M059J (cell line): ENCODE results near the gene DYNLL1. TPM values are rescaled to one million over a fixed set of nuclear protein-coding genes. Genes with fewer than 3 reads are reported as not detected.
"Not testable (repeated sequence)": the region's sequence is repeated elsewhere in the genome, so short reads cannot be mapped to it uniquely, and the experiment has no call there.

ENCODE experiments used
- DNase-seq: peaks from one replicate; pipeline ENCODE4 v3.0.0-alpha.2; 2012; ENCODE audit warnings: low read depth
- total RNA-seq: library from RNA; depleted of rRNA; stranded (reverse); fragments of >200 nt; shearing (Covaris generic); gene quantifications from 2 replicates; pipeline ENCODE4 v1.2.3, GENCODE V29; 2014

Gene DYNLL1
- total RNA-seq, 1 experiment from 2014 or later: 529 TPM

DNA sequence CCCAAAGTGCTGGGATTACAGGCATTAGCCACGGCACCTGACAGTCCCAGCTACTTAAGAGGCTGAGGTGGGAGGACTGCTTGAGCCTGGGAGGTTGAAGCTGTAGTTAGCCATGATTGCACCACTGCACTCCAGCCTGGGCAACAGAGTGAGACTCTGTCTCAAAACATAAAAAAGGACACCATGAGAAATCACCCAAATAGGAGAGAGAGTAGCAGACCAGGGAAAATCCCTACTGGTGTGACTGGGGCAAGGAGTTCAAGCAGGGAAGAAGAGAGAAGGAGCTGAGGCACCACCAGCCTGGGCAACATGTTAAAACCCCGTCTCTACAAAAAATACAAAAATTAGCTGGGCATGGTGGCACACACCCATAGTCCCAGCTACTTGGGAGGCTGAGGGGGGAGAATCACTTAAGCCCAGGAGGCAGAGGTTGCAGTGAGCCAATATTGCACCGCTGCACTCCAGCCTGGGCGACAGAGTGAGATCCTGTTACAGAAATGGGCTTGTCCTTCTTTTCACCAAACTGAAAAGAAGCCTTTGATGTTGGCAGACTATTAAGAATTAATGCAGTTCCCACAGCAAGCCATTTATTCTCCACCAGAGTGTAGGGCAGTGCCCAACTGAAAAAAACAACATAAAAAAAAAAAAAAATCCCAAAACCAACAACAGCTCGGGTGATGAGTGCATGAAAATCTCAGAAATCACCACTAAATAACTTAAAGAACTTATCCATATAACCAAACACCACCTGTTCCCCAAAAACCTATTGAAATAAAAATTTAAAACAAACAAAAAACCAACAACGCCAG is 21.9 kb upstream of the DYNLL1 start:
- DNase-seq: no peak

DNA sequence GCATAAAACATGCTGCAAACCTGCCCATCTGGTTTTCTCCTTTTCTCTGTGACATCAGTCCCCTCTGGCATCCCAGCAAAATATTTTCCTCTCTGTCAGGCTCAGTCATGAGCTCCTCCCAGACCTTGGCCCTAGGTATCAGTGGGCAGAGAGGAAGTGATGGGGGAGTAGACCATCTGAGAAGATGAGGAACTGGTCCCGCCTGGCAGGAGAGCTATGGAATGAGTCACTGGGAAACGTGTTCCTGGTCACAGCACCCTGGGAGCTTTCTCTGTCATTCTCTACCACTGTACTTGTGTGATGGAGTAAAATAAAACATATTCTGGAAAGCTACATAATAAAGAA is 21.3 kb upstream of the DYNLL1 start:
- DNase-seq: peak; percentile 95

DNA sequence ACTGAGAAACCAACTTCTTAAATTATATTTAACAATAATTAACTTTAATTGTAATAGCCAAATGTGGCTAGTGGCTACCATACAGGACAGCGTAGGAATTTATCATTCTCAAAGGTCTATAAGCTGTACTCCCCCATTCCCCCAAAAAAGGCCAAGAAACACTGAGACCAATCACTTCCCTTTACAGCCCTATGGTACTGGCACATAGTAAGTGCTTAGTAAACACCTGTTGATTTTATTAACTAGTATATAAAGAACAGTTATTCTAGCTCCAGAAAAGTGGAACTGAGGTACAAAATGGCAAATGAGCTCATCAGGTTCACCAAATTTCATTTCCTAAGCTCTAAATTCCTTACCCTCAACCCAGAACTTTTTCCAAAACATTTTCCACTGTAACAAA is 20.3 kb upstream of the DYNLL1 start:
- no peak for DNase-seq

DNA sequence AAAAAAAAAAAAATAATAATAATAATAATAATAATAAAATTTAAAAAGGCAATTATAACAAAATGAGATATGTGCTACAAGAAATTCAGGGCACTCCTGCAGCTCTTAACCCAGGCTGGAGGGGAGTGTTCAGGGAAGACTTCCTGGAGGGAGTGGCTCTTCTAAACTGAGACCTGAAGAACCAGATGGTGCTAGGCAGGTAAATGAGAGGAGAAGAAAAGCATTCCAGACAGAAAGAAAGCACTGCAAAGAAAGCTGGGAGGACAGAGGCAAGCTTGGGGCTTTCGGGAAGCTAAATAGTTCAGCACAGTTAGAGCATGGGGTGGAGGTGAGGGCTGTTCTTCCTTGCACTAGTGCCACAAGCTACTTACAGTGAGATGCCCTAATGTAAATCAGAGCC is 16.5 kb upstream of the DYNLL1 start:
- DNase-seq: no peak

DNA sequence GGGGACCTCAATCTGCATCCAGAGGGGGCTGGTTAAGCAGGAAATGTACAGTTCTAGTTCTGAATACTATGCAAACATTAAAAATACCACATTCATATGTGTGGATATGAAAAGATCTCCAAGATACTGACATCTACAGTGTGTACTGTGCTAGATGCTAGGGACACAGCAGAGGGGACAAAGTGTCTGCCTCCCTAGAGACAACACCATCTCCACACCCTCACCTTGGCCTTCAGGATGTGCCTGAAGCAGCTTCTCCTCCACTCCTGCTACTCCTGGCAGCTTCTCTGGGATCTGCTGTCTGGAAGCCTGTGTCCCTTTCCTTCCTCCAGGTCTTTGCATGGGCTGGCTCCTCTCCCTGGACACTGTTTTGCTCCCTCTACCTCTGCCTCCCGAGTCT is 15.7 kb upstream of the DYNLL1 start:
- no peak for DNase-seq

DNA sequence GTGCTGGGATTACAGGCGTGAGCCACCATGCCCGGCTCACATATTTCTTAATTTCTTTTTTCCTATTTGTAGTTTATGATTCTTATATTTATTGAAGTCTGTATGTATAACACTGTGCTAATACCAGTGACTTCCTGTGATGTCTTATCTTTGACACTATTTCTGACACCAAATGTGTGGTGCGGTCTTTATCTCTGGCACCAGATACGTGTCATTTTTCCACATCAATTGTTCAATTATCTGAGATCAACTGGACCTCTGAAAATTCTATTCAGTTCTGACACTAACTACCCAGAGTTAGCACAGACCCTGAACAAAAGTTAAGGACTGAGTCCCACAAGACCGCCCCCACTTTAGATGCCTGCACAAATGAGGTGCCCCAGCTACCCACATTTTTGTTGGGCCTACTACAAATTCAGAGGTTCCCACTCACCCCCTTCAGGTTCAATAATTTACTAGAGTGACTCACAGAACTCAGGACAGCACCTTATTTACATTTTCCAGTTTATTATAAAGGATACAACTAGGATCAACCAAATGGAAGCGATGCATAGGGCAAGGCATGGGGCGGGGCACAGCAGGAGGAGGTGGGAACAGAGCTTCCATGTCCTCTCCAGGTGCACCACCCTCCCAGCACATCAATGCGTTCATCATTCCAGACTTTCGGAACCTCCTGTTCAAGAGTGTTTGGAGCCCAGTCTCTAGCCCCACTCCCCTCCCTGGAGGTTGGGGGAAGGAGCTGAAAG is 14.7 kb upstream of the DYNLL1 start:
- DNase-seq: no peak

DNA sequence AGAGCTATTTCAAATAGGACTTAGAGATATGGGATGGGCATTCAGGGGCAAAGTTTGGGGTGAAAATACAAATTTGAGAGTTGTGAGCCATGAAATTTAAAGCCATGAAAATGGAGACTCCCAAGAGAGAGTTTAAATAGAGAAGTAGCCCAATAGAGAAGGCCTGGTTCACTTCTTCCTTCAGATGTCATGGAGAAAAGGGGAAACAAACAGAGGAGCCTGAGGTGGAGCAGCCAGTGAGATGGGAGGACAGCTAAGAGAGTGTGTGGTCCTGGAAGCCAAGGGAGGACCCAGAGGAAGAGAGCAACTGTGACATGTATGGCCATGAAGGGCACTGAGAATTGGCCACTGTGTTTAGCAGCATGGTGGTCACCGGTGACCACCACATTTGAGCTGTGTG is 12.3 kb upstream of the DYNLL1 start:
- no peak for DNase-seq

DNA sequence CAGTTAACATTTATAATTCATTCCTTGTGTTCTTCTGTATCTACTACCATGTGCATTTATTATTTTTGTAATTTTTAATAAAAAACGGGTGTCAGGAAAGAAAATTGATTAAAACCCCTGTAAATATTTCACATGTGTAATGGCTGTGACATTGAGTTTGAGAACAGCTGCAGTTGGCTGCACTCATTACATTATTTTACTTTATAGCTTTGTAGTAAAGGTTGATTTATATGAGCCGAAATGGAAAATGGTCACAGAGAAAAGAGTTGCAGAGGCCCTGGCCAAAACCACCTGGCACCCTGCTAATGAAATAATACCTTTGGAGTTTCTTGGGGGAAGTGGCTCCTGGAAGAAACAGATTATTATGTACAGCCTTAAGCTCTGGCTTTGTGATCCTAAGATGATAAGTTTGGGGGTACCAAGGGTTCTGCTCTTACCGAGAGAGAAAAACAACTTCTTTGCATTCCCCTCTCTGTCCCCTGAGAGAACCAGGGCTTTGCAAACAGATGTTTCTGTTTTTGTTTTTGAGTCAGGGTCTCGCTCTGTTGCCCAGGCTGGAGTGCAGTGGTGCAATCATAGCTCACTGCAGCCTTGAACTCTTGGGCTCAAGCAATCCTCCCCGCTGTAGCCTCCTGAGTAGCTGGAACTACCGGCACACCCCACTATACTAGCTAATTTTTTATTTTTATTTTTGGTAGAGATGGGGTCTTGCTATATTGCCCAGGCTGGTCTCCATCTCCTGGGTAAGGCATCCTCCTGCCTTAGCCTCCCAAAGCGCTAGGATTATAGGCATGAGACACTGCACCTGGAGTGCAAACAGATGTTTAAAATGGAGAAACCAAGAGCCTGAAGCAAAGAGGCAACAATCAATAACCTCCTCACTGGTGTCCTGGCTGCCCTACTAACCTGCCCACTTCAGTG is 9.7 kb upstream of the DYNLL1 start:
- no peak for DNase-seq

DNA sequence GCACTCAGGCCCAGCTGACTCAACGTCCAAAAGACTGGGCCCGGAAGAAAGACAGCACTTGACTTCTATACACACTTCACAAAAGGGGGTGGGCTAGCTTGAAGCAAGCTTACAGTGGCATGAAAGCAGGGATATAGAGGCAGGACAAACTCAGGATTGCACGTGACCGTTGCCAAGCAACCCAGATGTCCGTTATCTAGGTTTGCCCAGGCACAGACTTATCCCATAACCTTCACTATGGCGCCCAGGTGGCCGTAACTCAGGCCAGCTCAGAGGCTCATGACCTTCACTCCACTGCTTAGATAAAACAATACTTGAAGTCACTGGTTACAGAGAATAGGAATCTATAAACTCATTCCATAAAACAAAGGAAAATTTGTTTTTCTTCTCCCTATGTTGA is 8.4 kb upstream of the DYNLL1 start:
- DNase-seq: not testable (repeated sequence)

DNA sequence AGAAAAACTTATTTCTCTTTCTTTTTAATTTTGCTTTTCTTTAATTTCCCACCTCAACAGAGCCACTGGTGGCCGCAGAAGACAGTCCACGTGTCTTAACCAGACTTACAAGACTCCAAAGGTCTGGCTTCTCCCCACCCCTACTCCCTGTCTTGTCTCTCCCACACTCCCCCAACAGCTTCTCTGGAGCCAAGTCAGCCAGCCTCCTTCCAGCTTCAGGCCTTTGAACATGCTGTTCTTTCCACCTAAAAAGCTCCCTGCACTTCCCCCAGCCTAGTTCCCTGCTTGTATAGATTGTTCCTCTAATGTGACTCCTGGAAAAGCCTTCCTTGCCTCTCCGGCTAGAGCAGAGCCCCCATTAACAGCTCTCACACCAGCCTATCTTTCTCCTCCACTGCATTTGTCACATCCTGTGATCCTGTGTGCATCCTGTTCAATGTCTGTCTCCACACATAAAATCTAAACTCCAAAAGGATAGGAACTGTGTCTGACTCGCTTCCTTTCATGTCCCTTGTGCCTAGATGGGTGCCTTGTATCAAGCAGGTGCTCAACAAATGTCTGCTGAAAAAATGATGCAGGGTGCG is 7.8 kb upstream of the DYNLL1 start:
- no peak for DNase-seq

DNA sequence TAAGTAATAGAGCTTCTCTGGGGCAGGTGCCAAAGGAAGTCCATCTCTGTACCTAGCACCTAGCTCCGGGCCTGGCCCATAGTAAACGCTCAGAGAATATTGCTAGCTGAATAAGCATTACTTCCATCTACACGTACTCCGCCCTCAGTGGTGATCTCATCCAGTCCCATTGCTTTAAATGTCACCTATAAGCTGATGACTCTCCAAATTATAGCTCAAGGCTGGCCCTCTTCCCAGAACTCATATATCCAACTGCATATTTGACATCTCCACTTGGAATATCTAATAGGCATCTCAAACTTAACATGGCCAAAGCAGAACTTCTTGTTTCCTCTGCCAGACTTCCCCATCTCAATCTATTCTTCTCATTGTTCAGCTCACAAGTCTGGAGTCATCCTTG is 6.9 kb upstream of the DYNLL1 start:
- DNase-seq: no peak

DNA sequence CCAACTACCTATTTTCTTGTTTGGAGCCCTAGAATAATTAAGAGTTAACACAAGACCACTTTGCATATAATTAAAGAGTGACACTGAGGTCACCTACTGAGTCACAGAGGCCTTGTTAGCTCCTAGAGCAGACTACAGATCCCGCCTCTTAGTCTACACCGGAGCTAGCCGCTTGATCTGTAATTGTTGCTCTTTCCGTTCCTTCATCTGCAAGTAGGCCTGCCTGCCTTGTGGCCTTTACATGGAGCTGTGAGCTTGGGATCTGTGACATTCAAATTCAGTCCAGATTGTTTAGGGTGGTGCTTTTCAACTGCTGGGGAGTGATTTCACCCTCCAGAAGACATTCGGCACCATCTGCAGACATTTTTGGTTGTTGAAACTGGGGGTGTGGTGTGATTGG is 5.6 kb upstream of the DYNLL1 start:
- DNase-seq: no peak

DNA sequence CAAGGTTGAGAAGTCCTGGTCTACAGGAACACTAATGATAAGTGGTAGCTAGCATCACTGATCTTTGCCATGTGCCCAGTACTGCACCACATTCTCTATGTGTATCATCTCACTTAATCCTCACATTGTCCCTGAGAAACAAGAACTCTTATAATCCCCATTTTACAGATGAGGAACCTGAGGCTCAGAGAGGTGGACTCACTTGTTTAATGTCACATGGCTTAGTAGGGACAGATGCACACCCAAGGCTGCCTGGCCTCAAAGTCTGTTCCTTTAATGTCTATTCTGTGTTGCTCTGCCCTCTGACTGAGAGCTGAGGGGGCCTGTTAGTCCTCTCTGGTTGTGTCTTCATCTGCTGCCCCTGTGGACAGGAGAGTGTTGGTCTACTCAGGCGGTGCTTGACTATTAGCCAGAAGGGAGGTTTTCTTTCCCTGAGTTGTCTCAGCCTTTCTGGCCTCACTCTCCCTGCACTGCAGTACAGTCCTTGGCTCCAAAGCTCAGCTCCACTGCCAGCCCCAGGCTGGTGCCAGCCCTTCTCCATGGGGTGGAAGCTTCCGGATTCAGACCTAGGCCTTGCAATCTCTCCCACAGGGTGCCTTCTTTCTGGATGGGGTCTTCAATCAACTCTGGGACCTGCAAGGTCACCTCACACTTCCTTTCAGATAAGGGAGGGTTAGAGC is 4.9 kb upstream of the DYNLL1 start:
- no peak for DNase-seq

DNA sequence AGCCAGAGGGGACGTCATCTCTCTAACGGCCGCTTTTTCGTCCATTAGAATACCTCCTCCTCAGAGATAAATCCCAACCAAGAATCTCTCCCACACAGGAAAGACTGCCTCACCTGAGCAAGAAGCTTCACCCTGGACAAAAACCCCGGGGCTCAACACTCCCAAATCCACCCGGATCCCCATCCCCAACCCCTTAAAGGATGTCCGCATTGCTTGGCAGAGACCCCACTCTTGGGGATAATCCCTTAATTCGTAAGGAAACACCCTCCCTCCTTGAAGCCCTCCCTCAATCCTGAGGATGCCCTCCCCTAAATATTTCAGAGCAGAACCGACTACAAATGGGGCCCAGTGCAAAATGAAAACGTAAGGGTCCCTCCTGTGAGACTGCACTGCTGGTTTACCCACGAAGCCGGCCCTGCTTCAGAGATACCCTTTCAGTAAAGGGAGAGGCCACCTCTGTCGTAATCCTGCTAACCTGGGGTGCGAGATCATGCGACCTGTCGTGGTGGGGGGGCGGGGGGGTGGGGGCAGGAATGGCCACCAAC is 655 bp upstream of the DYNLL1 start:
- no peak for DNase-seq

DNA sequence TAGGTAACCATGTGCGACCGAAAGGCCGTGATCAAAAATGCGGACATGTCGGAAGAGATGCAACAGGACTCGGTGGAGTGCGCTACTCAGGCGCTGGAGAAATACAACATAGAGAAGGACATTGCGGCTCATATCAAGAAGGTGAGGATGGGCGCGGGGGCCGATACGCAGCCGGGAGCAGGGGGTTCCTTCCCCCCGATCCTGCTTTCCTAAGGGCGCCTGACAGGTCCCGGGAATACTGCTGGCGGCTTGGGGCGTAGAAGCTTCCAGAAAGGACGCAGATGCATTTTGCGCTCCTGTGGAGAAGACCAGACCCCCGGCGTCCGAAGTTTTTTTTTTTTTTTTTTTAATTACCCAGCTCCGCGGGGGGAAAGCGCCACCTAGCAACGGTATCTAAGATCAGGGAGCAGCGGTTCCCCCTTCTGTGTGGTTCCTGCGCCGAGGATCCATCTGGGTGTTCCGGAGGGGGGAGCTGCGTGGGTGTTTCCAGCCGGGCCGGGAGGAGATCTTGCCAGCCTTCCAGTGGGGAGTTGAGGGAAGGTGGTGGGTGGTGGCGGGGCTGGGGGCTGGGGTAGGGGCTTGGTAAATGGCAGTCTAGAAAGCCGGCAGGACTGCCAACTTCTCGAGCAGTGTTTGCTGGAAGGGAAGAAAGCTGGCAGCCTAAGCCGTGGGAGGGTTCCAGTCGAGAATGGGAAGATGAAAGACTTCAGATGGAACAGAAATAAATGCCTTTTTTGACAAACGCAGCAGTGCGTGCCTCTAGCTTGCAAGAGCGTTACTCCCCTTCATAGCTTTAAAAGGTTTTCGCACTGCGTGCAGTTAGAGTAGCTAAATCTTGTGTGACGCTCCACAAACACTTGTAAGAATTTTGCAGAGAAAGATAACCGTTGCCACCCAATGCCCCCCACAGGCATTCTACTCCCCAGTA is 764 bp downstream of the DYNLL1 start:
- peak; percentile 50 for DNase-seq

DNA sequence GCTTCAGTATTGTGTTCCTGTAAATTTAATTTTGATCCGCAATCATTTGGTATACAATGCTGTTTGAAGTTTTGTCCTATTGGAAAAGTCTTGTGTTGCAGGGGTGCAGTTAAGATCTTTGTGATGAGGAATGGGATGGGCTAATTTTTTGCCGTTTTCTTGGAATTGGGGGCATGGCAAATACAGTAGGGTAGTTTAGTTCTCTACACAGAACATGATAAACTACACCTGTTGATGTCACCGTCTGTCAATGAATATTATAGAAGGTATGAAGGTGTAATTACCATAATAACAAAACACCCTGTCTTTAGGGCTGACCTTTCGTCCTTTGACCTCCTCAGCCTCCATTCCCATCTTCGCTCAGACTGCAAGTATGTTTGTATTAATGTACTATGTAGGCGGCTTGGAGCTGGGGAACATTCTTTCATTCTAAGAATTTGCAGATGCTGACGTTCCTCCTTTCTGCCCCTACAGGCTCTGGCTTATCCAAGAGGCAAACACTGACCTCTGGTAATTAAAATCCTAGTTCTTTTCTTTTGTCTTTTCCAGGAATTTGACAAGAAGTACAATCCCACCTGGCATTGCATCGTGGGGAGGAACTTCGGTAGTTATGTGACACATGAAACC is 1.7 kb downstream of the DYNLL1 start:
- no peak for DNase-seq

DNA sequence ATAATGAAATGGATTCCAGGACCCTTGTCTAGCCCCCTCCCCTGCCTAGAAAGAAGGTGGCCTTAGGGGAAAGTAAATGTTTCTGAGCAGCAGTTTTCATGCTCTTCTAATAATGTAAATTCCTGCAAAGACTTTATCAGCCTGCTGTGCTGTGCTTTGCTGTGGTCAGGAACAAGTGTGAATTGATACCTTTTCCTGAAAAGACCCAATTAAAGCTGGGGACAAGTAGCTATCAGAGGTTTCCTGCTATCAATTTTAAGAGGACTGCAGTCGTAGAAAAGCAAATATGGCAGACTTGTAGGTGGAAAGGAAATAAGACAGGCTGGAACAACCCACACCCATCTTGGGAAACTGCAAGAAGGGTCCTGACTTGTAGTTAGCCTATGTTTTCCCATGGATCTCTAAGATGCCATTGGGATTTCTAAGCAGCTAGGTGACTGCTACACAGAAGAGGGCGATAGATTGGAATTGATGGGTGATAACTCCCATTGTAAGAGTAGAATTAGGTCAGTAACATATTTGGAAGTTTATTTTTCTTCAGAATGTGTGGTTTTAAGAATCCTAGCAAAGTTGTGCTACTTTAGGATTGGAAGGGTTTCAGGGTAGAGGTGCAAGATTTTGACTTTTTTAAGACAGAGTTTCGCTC is 3.1 kb downstream of the DYNLL1 start:
- DNase-seq: peak; percentile 12

DNA sequence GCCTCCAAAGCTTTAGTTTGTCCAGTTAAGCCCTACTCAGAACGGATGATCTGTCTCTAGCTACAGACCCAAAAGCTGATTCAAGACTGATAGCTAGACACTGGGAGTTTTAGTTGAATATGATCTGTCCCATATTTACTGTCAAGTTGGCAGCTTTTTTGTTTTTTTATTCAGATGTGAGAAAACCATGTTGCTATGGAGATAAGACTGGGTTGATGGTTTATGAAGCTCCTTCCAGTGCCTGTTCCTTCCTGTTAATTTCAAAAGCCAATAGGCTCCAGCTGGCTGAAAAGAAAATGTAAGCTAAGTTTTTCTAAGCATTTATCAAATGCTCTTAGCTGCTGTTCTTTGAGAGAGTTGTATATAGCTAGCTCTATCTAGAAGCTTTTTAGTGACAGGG is 4.7 kb downstream of the DYNLL1 start:
- peak; percentile 54 for DNase-seq

DNA sequence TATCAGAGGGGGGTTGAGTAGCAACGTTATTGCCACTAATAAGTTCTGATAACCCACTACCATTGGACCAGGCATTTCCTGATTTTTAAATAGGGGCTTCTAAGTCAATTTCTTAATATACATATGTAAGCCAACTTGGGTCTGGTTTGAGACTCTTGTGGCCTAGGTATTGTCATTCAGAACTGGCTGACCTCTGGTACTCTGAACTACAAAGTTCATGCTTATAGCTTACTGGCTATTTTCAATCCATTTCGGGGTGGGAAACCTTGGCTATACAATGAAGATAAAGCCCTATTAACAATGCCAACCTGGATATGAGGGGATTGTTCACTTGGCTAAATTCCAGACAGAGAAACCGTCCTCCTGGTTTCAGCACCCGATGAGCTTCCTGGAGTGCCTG is 8.7 kb downstream of the DYNLL1 start:
- DNase-seq: no peak
